NCI-H1694 treated with DMSO at 0.1 percent for 48 hours (cell line): ENCODE data around the gene FDX2.
"Not testable (repeated sequence)": the region's sequence is repeated elsewhere in the genome, so short reads cannot be mapped to it uniquely, and the experiment has no call there.

Source experiments
- DNase-seq: peaks from one replicate; lab custom pipeline; 2025; lab: John Stamatoyannopoulos, UW

FDX2 gene

DNA sequence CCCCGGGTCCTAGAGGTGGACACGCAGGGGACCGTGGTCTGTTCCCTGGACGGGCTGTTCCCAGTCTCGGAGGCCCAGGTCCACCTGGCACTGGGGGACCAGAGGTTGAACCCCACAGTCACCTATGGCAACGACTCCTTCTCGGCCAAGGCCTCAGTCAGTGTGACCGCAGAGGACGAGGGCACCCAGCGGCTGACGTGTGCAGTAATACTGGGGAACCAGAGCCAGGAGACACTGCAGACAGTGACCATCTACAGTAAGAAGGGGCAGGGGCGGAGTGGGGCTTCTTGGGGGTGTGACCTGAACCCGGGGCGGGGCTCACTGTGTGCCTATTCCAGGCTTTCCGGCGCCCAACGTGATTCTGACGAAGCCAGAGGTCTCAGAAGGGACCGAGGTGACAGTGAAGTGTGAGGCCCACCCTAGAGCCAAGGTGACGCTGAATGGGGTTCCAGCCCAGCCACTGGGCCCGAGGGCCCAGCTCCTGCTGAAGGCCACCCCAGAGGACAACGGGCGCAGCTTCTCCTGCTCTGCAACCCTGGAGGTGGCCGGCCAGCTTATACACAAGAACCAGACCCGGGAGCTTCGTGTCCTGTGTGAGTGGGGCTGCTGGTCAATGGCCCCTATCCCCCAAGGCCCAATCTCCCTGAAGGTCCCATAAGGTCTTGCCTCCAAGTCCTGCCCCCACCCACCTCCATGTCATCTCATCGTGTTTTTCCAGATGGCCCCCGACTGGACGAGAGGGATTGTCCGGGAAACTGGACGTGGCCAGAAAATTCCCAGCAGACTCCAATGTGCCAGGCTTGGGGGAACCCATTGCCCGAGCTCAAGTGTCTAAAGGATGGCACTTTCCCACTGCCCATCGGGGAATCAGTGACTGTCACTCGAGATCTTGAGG, 31.5 kb downstream of the FDX2 start:
- no peak for DNase-seq

DNA sequence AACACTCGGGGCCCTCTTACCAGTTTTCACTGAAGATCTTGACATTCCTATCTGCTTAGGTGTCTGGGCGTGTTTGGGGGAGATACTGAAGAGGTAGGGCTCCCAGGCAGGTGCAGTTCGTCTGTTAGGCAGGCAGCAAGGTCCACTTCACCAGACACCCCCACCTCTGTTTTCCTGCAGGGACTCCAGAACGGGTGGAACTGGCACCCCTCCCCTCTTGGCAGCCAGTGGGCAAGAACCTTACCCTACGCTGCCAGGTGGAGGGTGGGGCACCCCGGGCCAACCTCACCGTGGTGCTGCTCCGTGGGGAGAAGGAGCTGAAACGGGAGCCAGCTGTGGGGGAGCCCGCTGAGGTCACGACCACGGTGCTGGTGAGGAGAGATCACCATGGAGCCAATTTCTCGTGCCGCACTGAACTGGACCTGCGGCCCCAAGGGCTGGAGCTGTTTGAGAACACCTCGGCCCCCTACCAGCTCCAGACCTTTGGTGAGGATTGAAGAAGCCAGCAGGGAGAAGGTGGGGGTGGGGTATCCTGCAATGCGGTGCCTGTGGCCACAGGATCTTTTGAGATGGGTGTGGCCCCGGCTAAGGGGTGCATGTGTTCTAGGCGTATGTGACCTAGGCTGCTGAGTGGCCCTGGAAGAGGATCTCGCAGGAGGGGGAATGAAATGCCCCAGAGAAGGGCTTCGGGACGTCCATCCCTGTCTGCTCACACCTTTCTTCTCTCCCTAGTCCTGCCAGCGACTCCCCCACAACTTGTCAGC, 32.3 kb downstream of the FDX2 start:
- DNase-seq: no peak

DNA sequence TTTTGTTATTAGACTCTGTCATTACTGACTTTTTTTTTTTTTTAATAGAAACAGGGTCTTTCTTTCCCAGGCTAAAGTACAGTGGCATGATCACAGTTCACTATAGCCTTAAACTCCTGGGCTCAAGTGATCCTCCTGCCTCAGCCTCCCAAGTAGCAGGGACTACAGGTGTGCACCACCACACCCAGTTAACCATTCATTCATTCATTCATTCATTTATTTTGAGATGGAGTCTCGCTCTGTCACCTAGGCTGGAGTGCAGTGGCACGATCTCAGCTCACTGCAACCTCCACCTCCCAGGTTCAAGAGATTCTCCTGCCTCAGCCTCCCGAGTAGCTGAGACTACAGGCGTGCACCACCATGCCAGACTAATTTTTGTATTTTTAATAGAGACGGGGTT, 33.8 kb downstream of the FDX2 start:
- DNase-seq: not testable (repeated sequence)

DNA sequence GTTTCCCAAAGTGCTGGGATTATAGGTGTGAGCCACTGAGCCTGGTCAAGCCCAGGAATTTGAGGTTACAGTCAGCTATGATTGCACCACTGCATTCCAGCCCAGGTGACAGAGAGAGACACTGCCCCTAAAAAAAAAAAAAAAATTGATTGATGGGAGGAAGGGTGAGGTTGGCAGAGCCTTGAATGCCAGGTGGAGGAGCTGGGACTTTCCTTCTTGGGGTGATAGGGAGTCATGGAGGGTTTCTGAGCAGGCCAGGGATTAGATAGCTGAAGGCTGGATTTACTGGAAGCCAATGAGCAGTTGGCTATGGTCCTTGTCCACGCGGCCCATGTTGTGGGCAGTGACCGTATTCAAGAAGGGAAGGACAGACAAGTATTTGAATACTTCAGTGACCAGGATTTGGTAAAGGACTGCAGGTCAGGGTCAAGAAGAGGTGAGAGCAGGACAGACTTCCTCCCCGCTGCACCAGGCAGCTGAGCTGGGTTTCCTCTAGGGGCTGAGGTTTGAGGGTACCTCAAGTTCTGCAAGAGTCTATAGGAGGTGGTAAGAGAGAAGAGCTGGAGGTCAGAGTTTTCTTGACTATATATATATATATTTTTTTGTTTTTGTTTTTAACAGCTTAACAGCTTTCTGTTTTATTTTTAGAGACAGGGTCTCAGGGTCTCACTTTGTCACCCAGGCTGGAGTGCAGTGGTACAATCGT, 35.9 kb downstream of the FDX2 start:
- no peak for DNase-seq

DNA sequence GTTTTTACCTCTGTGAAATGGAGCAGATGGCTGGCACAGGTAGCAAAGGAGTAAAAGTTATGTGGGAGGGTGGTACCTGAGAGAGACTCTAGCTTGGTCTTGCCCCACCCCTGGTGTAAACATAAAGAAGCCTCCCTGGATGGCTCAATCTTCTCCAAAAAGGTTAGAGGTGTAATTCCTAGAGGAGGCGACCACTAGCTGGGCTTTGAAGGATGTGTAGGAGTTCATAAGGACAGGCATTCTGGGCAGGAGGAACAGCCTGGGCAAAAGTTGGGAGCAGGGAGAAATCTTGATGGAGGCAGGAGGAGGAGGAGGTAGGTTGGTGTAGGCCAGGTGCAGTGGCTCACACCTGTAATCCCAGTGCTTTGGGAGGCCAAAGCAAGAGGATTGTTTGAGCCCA, 36.9 kb downstream of the FDX2 start:
- DNase-seq: no peak

DNA sequence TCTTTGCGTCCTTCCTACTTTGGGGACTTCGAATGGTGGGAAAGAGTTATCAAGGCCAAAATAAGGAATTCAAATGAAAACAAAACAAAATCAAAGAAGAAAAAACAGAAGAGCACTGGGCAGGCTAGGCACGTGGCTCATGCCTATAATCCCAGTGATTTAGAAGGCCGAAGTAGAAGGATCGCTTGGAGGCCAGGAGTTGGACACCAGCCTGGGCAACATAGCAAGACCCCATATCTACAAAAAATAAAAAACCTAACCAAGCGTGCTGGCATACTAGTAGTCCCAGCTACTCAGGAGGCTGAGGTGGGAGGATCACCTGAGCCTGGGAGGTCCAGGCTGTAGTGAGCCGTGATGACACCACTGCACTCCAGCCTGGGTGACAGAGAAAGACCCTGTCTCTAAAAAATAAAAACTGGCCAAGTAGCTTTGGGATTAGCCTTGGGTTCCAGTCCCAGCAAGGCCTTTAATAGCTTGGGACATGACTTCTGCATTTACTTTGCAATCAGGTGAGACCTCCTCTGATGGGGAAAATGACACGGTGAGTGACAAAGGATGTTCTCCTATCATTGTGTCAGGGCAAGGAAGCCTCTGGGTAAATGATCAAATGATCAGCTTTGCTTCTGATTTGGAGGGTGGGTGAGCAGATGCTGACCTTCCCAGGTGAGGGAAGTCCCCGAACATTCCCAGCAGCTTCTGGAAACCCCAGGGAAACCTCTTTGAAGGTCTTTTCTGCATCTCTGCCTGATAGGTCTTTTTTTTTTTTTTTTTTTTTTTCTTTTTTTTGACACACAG, 37.8 kb downstream of the FDX2 start:
- no peak for DNase-seq

DNA sequence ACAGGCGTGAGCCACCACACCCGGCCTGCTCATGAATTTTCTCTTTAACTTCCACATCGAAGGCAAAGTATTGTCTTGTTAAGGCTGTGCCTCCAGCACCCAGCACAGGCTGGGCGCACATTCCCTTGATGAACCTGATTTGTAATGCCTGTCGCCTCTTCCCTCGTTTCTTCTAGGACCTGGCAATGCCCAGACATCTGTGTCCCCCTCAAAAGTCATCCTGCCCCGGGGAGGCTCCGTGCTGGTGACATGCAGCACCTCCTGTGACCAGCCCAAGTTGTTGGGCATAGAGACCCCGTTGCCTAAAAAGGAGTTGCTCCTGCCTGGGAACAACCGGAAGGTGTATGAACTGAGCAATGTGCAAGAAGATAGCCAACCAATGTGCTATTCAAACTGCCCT, 41.2 kb downstream of the FDX2 start:
- no peak for DNase-seq

DNA sequence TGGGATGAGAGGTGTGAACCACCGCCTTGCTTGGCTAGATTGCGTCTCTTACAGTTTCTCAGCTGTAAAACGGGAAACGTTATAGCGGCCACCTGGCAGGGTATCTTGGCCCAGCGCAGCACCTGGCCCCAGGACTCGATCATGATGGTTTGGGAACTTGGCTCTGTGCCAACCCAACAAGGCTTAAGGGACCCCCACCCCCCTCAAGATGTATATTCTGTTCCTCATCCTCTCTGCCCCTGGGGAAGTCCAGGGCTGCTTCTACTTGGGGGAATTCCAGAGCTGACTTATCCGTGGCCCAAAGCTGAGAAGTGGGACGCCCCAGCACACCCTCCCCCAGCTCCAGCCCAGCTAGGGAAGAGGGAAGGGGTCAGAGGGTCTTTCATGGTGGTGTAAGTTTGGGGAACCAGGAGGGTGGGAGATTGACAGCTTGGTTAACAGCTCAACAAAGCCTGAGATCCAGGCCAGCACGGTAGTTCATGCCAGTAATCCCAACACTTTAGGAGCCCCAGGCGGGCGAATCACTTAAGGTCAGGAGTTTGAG, 44.2 kb downstream of the FDX2 start:
- no peak for DNase-seq

DNA sequence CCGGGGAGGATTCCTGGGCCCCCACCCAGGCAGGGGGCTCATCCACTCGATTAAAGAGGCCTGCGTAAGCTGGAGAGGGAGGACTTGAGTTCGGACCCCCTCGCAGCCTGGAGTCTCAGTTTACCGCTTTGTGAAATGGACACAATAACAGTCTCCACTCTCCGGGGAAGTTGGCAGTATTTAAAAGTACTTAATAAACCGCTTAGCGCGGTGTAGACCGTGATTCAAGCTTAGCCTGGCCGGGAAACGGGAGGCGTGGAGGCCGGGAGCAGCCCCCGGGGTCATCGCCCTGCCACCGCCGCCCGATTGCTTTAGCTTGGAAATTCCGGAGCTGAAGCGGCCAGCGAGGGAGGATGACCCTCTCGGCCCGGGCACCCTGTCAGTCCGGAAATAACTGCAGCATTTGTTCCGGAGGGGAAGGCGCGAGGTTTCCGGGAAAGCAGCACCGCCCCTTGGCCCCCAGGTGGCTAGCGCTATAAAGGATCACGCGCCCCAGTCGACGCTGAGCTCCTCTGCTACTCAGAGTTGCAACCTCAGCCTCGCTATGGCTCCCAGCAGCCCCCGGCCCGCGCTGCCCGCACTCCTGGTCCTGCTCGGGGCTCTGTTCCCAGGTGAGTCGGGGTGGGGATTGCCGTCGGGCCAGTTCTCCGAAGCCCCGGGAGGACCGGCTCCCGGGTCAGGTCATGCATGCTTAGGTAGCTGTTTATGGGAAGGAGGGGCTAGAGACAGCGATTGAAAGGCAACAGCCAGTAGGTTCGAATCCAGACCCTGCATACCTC, 45.0 kb downstream of the FDX2 start, which contains the start of gene ICAM1:
Gene ICAM1 (plus strand): TSS at position 505 of the 779 bp plus-strand sequence. CDS start 40 bp downstream, at position 545.
- no peak for DNase-seq

DNA sequence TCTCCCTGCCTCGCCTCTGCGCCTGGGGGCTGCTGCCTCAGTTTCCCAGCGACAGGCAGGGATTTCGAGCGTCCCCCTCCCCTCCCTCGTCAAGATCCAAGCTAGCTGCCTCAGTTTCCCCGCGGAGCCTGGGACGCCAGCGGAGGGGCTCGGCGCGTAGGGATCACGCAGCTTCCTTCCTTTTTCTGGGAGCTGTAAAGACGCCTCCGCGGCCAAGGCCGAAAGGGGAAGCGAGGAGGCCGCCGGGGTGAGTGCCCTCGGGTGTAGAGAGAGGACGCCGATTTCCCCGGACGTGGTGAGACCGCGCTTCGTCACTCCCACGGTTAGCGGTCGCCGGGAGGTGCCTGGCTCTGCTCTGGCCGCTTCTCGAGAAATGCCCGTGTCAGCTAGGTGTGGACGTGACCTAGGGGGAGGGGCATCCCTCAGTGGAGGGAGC, 45.6 kb downstream of the FDX2 start:
- DNase-seq: no peak

DNA sequence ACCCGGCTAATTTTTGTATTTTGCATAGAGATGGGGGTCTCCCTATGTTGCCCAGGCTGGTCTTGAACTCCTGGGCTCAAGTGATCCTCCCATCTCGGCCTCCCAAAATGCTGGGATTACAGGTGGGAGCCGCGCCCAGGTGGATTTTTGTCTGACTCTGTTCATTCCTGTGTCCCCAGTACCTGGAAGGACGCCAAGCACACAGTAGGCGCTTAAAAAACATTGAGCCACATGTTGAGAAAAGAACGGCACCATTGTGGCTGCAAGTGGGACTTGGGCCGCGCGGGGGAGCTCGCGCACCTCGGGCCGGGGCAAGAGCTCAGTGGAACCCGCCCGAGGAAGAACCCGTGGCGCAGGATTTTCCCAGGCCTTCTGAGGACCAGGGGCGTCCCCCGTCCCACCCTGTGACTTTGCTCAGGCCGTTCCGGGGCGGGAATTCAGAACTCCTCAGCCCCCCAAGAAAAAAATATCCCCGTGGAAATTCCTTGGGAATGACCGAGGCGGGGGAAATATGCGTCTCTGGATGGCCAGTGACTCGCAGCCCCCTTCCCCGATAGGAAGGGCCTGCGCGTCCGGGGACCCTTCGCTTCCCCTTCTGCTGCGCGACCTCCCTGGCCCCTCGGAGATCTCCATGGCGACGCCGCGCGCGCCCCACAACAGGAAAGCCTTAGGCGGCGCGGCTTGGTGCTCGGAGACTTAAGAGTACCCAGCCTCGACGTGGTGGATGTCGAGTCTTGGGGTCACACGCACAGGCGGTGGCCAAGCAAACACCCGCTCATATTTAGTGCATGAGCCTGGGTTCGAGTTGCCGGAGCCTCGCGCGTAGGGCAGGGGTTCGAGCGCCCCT, 46.3 kb downstream of the FDX2 start:
- DNase-seq: peak; percentile 40

DNA sequence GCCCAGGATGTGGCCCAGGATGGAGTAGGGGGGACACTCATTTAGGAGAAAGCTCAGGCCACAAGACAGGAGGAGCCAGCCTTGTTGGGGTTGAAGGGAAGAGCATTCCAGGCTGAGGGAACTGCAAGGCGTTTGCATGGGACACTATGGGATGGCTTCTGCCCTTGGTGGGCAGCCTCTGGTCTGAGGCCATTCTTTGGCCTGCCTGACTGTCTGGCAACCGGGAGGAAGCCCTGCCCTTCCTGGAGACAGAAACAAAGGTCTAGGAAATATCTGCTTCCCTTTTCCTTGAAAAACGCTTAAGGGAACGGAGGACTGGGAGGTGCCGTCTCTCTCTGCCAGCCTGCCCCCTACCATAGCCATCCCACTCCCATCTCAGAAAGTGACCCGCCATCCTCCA, 47.7 kb downstream of the FDX2 start:
- no peak for DNase-seq

DNA sequence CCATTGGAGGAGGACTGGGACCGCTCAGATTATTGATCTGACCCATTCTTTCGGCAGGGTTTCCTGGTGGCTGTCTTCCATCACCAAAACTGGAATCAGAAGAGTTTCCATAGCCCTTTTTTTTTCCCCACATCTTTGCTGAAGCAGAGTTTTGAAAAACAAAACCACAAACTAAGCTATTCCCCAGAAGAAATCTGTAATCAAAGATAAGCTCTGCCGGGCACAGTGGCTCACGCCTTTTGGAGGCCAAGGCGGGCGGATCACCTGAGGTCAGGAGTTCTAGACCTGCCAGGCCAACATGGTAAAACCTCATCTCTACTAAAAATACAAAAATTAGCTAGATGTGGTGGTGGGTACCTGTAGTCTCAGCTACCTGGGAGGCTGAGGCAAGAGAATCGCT, 49.1 kb downstream of the FDX2 start:
- DNase-seq: no peak

DNA sequence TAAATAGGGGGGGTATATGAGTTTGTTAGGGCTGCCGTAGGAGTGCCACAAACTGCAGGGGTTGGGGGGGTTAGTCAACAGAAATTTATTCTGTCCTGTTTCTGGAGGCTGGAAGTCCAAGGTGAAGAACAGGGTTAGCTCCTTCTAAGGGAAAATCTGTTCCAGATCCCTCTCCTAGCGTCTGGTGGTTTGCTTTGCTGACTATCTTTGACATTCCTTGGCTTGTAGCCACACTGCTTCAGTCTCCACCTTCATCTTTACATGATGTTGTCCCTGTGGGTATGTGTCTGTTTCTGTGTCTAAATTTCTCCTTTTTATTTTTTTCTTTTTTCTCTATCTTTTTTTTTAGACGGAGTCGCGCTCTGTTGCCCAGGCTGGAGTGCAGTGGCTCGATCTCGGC, 53.0 kb downstream of the FDX2 start:
- no peak for DNase-seq

DNA sequence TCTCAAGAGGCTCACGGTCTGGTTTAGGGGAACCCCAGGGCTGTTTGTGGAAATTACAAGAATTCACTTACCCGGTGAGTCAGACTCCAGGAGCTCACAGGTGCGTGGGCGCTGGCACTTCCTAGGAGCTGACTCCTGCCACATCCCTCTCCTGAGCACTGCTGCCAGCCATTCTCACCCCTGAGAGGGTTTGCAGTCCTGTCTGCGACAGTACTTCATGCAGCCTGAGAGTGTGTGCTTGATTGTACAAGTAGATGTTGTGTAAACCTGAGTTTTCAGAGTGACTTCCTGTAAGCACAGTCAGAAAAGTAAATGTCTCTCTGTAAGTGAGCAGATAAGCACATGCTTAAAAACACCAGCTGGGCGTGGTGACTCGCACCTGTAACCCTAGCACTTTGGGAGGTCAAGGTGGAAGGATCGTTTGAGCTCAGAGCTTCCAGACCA, 55.7 kb downstream of the FDX2 start:
- DNase-seq: no peak
